Right ventricle myocardium inferior (tissue), 1 donor: Measurements from ENCODE around the gene LYSMD3. TPM values are rescaled to one million over a fixed set of nuclear protein-coding genes. Genes with fewer than 3 reads are reported as not detected.

Source experiments
- total RNA-seq: library from RNA; stranded (reverse); fragmentation: NEBNext Ultra II Directional; extraction: Animal tissue kit (Norgen Biotek cat#: 25700); gene quantifications from one replicate; pipeline ENCODE4 v1.2.1, GENCODE V29; 2021
- donor health status: DM: no; HTN: yes; CAD: no; lungs with severe emphysema.

The LYSMD3 gene
- total RNA-seq, 1 donor from 2014 or later, result 18.6 TPM

Other genes starting within 250 kb of the LYSMD3 start
- 27.9 TPM for gene CETN3, start 119.8 kb downstream of the LYSMD3 start, total RNA-seq
- gene MBLAC2, start 54.8 kb downstream of the LYSMD3 start, total RNA-seq, result 4.0 TPM
- 0.68 TPM for gene POLR3G, start 54.7 kb downstream of the LYSMD3 start, total RNA-seq
- gene ADGRV1, start 29.2 kb upstream of the LYSMD3 start, total RNA-seq, result not detected